ENCODE results near the gene SLC22A23.

Gene SLC22A23

GRCh38 chr6:3396503-3397180 is 60.2 kb downstream of the SLC22A23 start:
- Histone ChIP-seq H3K36me3 (ENCODE audit: insufficient read depth, low read length) (no peaks in the 10 kb centered on the region), H3K9ac (ENCODE audit: insufficient read length) (no peak overlapping the region), H3K9me3 (ENCODE audit: low read depth, low read length) (no peaks in the 10 kb centered on the region), H3K27ac (no peak overlapping the region), H3K4me3 (no peak overlapping the region)
- DNase-seq (ENCODE audit: low read depth, low spot score), result no peak
- TF ChIP-seq EZH2 (IDR thresholded peaks at IDR 0.05) (no peak), POLR2AphosphoS5 (IDR thresholded peaks at IDR 0.05; ENCODE audit: borderline replicate concordance, low read depth, low read length) (no peak), FOXP2 (optimal IDR thresholded peaks at IDR 0.05; ENCODE audit: control extremely low read depth, extremely low read length, insufficient read depth) (no peak)

- no peaks in the 10 kb centered on the region for H3K36me3 ChIP-seq (ENCODE audit: insufficient read depth, low read length)
- no peak overlapping the region for H3K27ac ChIP-seq
- no peak overlapping the region for H3K4me3 ChIP-seq
- TF ChIP-seq EZH2 (IDR thresholded peaks at IDR 0.05) (no peak), POLR2AphosphoS5 (IDR thresholded peaks at IDR 0.05; ENCODE audit: borderline replicate concordance, low read depth, low read length) (no peak), FOXP2 (optimal IDR thresholded peaks at IDR 0.05; ENCODE audit: control extremely low read depth, extremely low read length, insufficient read depth) (no peak)
- no peak overlapping the region for H3K9ac ChIP-seq (ENCODE audit: insufficient read length)
- no peaks in the 10 kb centered on the region for H3K9me3 ChIP-seq (ENCODE audit: low read depth, low read length)
- DNase-seq (ENCODE audit: low read depth, low spot score), result no peak
These were observed 62.2 kb downstream of the SLC22A23 start for GRCh38 chr6:3394671-3395070.

GRCh38 chr6:3393836-3394202 is 63.0 kb downstream of the SLC22A23 start:
- TF ChIP-seq FOXP2 (optimal IDR thresholded peaks at IDR 0.05; ENCODE audit: control extremely low read depth, extremely low read length, insufficient read depth), result no peak
- no peak for TF ChIP-seq EZH2 (IDR thresholded peaks at IDR 0.05)
- TF ChIP-seq POLR2AphosphoS5 (IDR thresholded peaks at IDR 0.05; ENCODE audit: borderline replicate concordance, low read depth, low read length), result no peak
- DNase-seq (ENCODE audit: low read depth, low spot score), result no peak
- Histone ChIP-seq H3K4me3 (no peak overlapping the region), H3K9me3 (ENCODE audit: low read depth, low read length) (no peaks in the 10 kb centered on the region), H3K27ac (no peak overlapping the region), H3K36me3 (ENCODE audit: insufficient read depth, low read length) (no peaks in the 10 kb centered on the region), H3K9ac (ENCODE audit: insufficient read length) (no peak overlapping the region)

- Histone ChIP-seq H3K36me3 (ENCODE audit: insufficient read depth, low read length) (no peaks in the 10 kb centered on the region), H3K27ac (no peak overlapping the region), H3K4me3 (no peak overlapping the region), H3K9ac (ENCODE audit: insufficient read length) (no peak overlapping the region), H3K9me3 (ENCODE audit: low read depth, low read length) (no peaks in the 10 kb centered on the region)
- no peak for DNase-seq (ENCODE audit: low read depth, low spot score)
- TF ChIP-seq EZH2 (IDR thresholded peaks at IDR 0.05) (no peak), FOXP2 (optimal IDR thresholded peaks at IDR 0.05; ENCODE audit: control extremely low read depth, extremely low read length, insufficient read depth) (no peak), POLR2AphosphoS5 (IDR thresholded peaks at IDR 0.05; ENCODE audit: borderline replicate concordance, low read depth, low read length) (no peak)
These were observed 63.7 kb downstream of the SLC22A23 start for GRCh38 chr6:3392930-3393835.

GRCh38 chr6:3391902-3392458 is 64.9 kb downstream of the SLC22A23 start:
- Histone ChIP-seq H3K9me3 (ENCODE audit: low read depth, low read length) (no peaks in the 10 kb centered on the region), H3K4me3 (no peak overlapping the region), H3K36me3 (ENCODE audit: insufficient read depth, low read length) (no peaks in the 10 kb centered on the region), H3K27ac (no peak overlapping the region), H3K9ac (ENCODE audit: insufficient read length) (no peak overlapping the region)
- no peak for TF ChIP-seq FOXP2 (optimal IDR thresholded peaks at IDR 0.05; ENCODE audit: control extremely low read depth, extremely low read length, insufficient read depth)
- no peak for TF ChIP-seq EZH2 (IDR thresholded peaks at IDR 0.05)
- TF ChIP-seq POLR2AphosphoS5 (IDR thresholded peaks at IDR 0.05; ENCODE audit: borderline replicate concordance, low read depth, low read length), result no peak
- DNase-seq (ENCODE audit: low read depth, low spot score), result no peak

GRCh38 chr6:3390698-3391097 is 66.2 kb downstream of the SLC22A23 start:
- no peak for DNase-seq (ENCODE audit: low read depth, low spot score)
- Histone ChIP-seq H3K36me3 (ENCODE audit: insufficient read depth, low read length) (no peaks in the 10 kb centered on the region), H3K27ac (no peak overlapping the region)

GRCh38 chr6:3389390-3390167 is 67.3 kb downstream of the SLC22A23 start:
- H3K9me3 ChIP-seq (ENCODE audit: low read depth, low read length), result no peaks in the 10 kb centered on the region
- no peak overlapping the region for H3K9ac ChIP-seq (ENCODE audit: insufficient read length)
- TF ChIP-seq POLR2AphosphoS5 (IDR thresholded peaks at IDR 0.05; ENCODE audit: borderline replicate concordance, low read depth, low read length) (no peak), FOXP2 (optimal IDR thresholded peaks at IDR 0.05; ENCODE audit: control extremely low read depth, extremely low read length, insufficient read depth) (no peak), EZH2 (IDR thresholded peaks at IDR 0.05) (no peak)

More at GRCh38 chr6:3390698-3391097, 66.2 kb downstream of the SLC22A23 start:
- TF ChIP-seq FOXP2 (optimal IDR thresholded peaks at IDR 0.05; ENCODE audit: control extremely low read depth, extremely low read length, insufficient read depth) (no peak), EZH2 (IDR thresholded peaks at IDR 0.05) (no peak), POLR2AphosphoS5 (IDR thresholded peaks at IDR 0.05; ENCODE audit: borderline replicate concordance, low read depth, low read length) (no peak)
- H3K9me3 ChIP-seq (ENCODE audit: low read depth, low read length), result no peaks in the 10 kb centered on the region
- H3K9ac ChIP-seq (ENCODE audit: insufficient read length), result no peak overlapping the region
- H3K4me3 ChIP-seq, result no peak overlapping the region

More at GRCh38 chr6:3389390-3390167, 67.3 kb downstream of the SLC22A23 start:
- Histone ChIP-seq H3K36me3 (ENCODE audit: insufficient read depth, low read length) (no peaks in the 10 kb centered on the region), H3K4me3 (no peak overlapping the region), H3K27ac (no peak overlapping the region)
- no peak for DNase-seq (ENCODE audit: low read depth, low spot score)

Data from SK-N-MC (cell line).